22Rv1 (cell line): Measurements from ENCODE around the gene SDR42E1.
"Not testable (repeated sequence)": the region's sequence is repeated elsewhere in the genome, so short reads cannot be mapped to it uniquely, and the experiment has no call there.

Experiments
- ZFX ChIP-seq: fragments of 450-650 bp; IDR thresholded peaks from 2 replicates; pipeline ENCODE4 v1.6.1; 2017; ENCODE audit warnings: antibody characterized with exemption, borderline replicate concordance
- TF ChIP-seq, protein P1 (sequence below): fragments of 450-650 bp; IDR thresholded peaks from 2 replicates; pipeline ENCODE4 v1.5.1; 2017; ENCODE audit warnings: mild to moderate bottlenecking

- TF ChIP-seq, protein P1, sequence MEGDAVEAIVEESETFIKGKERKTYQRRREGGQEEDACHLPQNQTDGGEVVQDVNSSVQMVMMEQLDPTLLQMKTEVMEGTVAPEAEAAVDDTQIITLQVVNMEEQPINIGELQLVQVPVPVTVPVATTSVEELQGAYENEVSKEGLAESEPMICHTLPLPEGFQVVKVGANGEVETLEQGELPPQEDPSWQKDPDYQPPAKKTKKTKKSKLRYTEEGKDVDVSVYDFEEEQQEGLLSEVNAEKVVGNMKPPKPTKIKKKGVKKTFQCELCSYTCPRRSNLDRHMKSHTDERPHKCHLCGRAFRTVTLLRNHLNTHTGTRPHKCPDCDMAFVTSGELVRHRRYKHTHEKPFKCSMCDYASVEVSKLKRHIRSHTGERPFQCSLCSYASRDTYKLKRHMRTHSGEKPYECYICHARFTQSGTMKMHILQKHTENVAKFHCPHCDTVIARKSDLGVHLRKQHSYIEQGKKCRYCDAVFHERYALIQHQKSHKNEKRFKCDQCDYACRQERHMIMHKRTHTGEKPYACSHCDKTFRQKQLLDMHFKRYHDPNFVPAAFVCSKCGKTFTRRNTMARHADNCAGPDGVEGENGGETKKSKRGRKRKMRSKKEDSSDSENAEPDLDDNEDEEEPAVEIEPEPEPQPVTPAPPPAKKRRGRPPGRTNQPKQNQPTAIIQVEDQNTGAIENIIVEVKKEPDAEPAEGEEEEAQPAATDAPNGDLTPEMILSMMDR: not testable (repeated sequence)
- not testable (repeated sequence) for TF ChIP-seq ZFX
Measured at GRCh38 chr16:82009789-82010188, 1.5 kb downstream of the SDR42E1 start.
